Cerebellar cortex (tissue), 1 donor: ENCODE results near the gene UBXN6.

Experiments used
- DNase-seq: peaks from one replicate; pipeline ENCODE4 v3.0.0-alpha.2; 2015; ENCODE audit warnings: low spot score

Gene UBXN6

DNA sequence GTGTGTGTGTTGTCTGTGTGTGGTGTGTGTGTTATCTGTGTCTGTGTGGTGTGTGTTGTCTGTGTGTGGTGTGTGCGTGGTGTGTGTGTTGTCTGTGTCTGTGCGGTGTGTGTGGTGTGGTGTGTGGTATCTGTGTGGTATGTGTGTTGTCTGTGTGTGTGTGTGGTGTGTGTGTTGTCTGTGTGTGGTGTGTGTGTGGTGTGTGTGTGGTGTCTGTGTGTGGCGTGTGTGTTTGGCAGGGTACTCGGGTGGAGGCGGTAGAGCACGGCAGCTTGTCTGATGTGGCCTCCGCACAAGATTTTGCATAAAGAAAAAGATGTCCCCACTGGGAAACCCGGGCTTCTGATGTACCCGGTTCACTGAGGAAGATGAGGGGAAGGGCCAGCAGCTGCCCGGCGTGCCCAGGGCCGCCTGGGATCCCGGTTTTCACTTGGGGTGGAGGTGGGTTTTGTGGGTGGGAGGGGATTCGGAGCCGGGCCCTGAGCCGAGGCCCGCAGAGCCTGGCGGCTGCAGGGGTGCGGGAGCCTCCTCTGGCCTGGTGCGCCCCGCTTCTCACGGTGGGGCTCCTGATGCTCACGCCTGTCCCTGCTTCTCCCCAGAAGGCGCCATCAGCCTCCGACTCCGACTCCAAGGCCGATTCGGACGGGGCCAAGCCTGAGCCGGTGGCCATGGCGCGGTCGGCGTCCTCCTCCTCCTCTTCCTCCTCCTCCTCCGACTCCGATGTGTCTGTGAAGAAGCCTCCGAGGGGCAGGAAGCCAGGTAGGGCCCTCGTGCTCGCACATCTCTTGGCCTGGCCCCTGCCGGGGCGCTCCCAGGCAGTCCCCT lies 35.7 kb upstream of the UBXN6 start:
- no peak for DNase-seq

- DNase-seq: no peak
Measured at GRCh38 chr19:4492337-4493103, 34.9 kb upstream of the UBXN6 start.

DNA sequence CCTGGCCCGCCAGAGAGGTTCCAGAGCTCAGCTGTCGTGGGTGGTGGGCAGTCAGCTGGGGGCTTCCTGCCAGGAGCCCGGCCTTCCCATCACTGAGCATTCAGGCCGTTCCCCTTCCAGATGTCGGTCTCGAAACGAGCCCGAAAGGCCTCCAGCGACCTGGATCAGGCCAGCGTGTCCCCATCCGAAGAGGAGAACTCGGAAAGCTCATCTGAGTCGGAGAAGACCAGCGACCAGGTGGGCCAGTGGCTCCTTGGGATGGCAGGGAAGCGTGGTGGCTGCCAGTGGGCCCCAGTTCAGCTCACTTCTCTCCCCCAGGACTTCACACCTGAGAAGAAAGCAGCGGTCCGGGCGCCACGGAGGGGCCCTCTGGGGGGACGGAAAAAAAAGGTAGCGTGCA lies 33.9 kb upstream of the UBXN6 start:
- DNase-seq: no peak

DNA sequence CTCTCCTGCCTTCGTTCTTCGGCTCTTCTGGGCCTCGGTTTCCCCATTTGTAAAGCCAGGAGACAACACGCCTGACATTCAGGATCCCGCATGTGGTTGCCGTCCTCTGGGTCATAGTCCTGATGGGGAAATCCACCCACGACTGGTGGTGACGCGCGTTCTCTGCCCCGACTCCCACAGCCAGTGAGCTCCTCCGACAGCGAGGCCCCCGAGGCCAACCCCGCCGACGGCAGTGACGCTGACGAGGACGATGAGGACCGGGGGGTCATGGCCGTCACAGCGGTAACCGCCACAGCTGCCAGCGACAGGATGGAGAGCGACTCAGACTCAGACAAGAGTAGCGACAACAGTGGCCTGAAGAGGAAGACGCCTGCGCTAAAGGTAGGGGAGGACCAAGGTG lies 30.9 kb upstream of the UBXN6 start:
- no peak for DNase-seq

- DNase-seq: peak; percentile 33
Measured at GRCh38 chr19:4487572-4487971, 30.0 kb upstream of the UBXN6 start.

GRCh38 chr19:4483385-4483784 lies 25.8 kb upstream of the UBXN6 start:
- no peak for DNase-seq

DNA sequence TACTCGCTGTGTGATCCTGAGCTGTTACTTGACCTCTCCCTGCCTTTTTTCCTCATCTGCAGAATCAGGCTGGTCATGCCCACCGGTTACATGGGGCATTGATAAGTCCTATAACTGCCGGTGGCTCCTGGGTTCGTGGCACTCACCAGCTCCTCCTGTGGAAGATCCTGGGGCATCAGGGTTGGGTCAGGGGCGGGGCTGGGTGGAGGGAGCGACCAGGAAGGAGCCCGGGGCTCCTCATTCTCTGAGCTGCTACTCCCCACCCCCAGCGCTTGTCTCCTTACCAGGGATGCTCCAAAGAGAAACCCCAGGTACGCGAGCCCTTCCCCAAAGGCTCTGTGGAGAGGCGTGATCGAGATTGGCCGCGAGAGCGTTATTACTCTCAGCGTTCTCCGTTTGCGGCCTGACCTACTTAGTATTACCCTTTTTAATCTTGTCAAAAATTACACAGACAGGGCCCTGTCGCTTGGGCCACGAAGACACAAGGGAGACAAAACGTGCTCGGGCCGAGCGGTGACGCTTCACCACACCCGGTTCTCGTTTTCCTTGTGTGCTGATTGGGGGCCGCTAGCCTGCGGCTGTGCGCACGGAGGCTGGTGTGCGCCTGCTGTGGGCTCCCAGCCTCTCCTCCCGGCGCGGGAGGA lies 25.2 kb upstream of the UBXN6 start:
- DNase-seq: no peak

GRCh38 chr19:4477034-4477801 lies 19.6 kb upstream of the UBXN6 start:
- DNase-seq: no peak

- DNase-seq: peak; percentile 90
Measured at GRCh38 chr19:4474514-4475022, 17.0 kb upstream of the UBXN6 start.

DNA sequence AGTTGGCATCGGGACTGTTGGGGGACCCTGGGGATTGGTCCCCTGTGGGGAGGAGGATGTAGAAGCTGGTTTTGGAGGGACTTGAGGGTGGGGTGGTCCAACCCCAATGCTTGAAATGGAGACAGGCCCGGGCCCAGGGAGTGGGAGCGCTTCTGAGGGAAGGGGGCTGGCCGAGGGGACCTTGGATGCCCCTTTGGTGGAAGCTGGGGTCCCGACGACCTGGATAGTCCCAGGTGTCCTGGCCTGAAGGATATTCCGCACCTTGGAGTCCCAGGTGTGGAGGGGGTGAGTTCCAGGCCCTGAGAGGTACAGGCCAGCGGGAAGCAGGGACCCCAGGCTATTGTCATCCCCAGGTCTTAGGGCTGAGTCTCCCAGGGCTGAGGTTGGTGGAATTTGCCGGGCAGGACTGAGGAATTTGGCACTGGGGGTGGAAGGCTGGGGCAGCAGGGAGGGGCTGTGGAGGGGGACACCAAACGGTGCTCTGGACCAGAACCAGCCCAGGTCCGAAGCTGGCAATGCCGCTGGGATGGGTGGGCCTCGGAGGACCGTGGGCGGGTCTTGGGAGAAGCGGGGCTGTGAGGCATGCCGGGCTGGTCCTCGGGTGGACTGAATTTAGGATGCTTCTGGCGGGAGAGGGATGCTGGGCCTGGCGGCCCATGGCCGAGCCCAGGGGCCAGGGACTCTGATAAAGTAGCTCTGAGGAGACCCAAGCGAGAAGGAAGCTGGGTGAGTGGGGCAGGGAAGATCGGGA lies 16.3 kb upstream of the UBXN6 start:
- no peak for DNase-seq

GRCh38 chr19:4473011-4473762 lies 15.6 kb upstream of the UBXN6 start:
- DNase-seq: no peak

DNA sequence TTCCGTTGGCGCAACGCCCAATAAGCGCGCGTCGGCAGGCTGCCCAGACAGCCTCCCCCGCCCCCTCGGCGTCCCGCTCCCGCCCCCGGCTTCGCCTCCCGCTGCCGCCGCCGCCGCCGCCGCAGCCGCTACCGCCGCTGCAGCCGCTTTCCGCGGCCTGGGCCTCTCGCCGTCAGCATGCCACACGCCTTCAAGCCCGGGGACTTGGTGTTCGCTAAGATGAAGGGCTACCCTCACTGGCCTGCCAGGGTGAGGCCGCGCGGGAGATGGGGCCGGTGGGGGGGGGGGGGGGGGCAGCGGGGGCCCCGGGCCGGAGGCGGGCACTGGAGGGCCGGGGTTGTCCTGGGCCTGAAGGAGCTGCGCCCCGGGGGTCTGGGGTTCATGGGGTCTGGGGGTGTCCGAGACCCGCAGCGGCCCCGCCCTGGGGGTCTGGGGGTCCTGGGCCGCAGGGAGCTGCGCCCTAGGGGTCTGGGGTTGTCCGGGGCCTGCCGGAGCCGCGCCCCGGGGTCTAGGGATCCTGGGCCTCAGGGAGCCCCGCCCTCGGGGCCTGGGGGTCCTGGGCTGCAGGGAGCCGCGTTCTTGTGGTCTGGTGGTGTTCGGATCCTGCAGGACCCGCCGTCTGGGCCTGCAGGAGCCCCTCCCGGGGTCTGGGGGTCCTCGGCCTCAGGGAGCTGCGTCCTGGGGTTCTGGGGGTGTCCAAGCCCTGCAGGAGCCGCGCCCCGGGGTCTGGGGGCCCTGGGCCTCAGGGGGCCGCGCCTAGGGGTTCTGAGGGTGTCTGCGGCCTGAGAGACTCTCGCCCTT lies 14.8 kb upstream of the UBXN6 start, which contains the start of gene HDGFL2:
Gene HDGFL2 (plus strand): TSS at position 124 of the 801 bp plus-strand sequence. CDS start 54 bp downstream, at position 178.
- no peak for DNase-seq

DNA sequence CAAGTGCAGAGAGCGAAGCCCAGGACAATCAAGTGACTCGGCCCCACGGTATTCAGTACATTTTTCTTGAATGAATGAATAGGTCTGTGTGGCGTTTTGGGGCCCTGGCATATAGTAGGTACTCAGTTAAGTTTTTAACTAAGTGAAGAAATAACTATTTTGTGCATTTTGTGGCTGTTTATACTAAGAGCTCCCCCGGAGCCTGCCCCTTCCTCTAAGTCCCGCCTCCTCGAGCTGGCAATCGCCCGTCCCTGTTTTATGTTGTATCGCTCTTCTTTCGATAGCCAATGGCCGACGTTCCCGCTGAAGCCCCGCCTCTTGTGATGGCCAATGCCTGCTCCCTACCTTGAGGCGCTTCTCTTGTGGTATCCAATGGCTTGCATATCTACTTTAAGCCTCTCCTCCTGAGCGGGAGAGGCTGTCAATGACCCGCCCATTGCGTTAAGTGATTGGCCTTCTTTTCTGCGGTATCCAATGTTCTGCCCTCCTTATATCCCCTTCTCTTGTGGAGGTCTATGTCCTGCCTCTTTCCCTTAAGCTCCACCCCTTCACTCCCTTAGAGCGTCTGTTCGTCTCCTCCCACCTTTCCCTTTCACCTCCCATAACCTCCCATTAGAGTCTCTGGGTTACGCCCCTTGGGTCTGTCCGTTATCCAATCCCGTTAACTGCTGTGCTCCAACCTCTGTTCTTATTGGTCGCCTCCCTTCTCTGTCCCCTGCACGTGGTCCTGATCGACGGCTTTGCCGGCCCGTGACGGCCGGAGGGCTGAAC lies 14.0 kb upstream of the UBXN6 start:
- peak; percentile 100 for DNase-seq

DNA sequence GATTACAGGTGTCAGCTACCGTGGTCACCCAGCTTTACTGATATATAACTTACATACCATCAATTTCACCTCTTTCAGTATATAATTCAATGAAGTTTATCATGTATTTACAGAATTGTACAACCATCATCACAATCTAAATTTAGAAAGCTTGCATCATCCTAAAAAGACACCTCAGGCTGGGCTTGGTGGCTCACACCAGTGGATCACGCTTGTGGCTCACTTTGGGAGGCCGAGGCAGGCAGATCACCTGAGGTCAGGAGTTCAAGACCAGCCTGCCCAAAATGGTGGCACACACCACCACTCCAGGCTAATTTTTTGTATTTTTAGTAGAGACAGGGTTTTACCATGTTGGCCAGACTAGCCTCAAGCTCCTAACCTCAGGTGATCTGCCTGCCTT lies 10.2 kb upstream of the UBXN6 start:
- DNase-seq: no peak

DNA sequence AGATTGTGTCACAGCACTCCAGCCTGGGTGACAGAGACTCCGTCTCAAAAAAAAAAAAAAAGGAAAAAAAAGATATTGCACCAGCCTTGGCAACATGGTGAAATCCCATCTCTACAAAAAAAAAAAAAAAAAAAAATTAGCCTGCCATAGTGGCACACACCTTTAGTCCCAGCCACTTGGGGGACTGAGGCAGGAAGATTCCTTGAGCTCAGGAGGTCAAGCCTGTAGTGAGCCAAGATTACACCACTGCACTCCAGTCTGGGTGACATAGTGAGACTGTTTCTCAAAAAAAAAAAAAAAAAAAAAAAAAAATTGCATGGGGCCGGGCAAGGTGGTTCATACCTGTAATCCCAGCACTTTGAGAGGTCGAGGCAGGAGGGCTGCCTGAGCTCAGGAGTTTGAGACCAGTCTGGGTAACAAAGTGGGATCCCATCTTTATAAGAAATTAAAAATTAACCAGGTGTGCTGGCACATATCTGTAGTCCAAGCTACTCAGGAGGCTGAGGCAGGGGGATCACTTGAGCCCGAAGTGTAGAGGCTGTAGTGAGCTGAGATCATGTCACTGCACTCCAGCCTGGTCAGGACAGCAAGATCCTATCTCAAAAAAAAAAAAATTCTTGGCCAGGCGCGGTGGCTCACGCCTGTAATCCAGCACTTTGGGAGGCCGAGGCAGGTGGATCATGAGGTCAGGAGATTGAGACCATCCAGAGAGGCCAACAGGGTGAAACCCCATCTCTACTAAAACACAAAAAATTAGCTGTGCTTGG lies 7.4 kb upstream of the UBXN6 start:
- no peak for DNase-seq

- no peak for DNase-seq
Measured at GRCh38 chr19:4456843-4457653, 546 bp downstream of the UBXN6 start.

GRCh38 chr19:4456476-4456842 lies 1.1 kb downstream of the UBXN6 start:
- DNase-seq: peak; percentile 51
